Measurements from ENCODE around the gene C19orf81. TPM values are rescaled to one million over a fixed set of nuclear protein-coding genes. Genes with fewer than 3 reads are reported as not detected.

Gene C19orf81
- total and polyA plus RNA-seq, 9 of the 15 experiments (the other 6 are each of a cell fraction or from before 2014, with no cell fraction given), result 2.5 to 42.9 (median 33.0) TPM; not detected in 4

DNA sequence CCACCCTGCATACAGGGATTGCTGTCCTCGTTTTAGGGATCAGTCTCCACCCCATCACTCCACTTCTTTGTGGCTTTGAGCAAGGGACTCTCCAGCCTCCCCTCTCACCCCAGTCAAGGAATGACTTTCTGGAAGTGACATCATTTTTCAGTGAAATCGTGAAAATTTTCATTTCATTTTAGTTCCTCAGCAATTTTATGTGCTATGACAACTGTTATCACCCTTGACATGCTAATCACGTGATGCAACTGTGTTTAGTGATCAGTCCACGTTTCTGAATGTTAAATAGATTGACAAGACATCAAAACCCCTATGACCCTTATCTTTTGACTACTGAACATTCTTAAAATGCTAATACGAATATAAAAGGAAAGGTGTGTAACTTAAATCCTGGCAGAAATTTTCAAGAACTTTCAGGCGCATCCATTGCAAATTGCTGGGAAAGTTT lies 8.0 kb downstream of the C19orf81 start (continued):
- TF ChIP-seq POLR3A (IDR thresholded peaks at IDR 0.05; ENCODE audit: borderline replicate concordance, extremely low read depth, insufficient read depth, insufficient read length) (no peak), KDM4B (IDR thresholded peaks at IDR 0.05; ENCODE audit: borderline replicate concordance in 2 of 2, low read depth in 1 of 2) (no peak), MXI1 (IDR thresholded peaks at IDR 0.05; ENCODE audit: low read depth, low read length) (no peak), U2AF2 (optimal IDR thresholded peaks at IDR 0.05; ENCODE audit: low read depth, low read length) (no peak), NRF1 (conservative IDR thresholded peaks at IDR 0.05 in 1 of 2, IDR thresholded peaks at IDR 0.05 in 1 of 2) (no peak)
- TF ChIP-seq, protein P1, sequence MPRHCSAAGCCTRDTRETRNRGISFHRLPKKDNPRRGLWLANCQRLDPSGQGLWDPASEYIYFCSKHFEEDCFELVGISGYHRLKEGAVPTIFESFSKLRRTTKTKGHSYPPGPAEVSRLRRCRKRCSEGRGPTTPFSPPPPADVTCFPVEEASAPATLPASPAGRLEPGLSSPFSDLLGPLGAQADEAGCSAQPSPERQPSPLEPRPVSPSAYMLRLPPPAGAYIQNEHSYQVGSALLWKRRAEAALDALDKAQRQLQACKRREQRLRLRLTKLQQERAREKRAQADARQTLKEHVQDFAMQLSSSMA (CRISPR knock-in tag; IDR thresholded peaks at IDR 0.05), result no peak

DNA sequence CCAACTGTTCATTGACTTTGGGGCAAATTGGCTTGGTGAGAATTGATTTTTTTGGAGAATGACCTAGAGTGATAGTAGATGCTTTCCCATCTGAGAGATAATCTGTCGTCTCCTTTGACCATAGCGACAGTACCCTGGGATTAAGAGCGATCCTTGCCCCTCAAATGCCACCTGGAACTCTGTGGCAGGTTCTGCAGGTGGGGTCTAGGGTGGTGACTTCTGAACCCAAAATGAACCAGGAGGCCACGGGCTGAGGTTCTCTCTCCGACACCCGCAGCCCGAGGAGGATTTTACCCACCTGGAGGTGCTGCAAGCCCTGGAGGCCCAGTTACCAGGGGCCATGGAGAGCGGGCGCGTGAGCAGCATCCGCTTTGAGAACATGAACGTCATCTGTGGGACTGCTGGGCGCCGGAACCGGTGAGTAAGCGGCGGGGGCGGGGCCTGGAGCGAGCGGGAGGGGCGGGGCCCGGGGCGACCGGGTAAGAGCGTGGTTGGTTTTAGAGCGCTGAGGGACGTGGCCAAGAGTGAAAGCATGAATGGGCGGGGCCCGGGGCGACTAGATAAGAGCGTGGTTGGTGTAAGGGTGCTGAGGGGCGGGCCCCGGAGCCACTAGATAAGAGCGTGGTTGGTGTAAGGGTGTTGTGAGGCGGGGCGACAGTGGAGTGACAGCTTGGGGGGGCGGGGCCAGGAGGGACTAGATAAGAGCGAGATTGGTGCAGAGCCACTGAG lies 8.6 kb downstream of the C19orf81 start:
- Histone ChIP-seq H3K79me2 (ENCODE audit: control insufficient read depth, insufficient read depth, low read length) (peaks cover 14% of the 10 kb centered on the region; the same call in 2 of the 3 replicates), H3K4me2 (ENCODE audit: insufficient read depth, low read length) (peak overlapping the region; percentile 100), H3K27me3 (ENCODE audit: control insufficient read depth in 2 of 2, insufficient read depth in 2 of 2, low read length in 2 of 2) (no peaks in the 10 kb centered on the region; a peak in 1 of 5 replicates), H3K36me3 (ENCODE audit: control insufficient read depth, insufficient read depth, low read length) (no peaks in the 10 kb centered on the region), H3K27ac (ENCODE audit: extremely low read depth, low read depth, low read length) (peak overlapping the region; percentile 98), H3K9ac (ENCODE audit: insufficient read depth in 1 of 2, low read depth in 2 of 2, low read length in 2 of 2) (peak overlapping the region; percentile 99 to 100), H3K4me3 (peak overlapping the region; percentile 66), H3K9me1 (ENCODE audit: control insufficient read depth, insufficient read depth, low read length) (no peaks in the 10 kb centered on the region), H3K9me3 (replicated peaks; ENCODE audit: control insufficient read depth, insufficient read depth, low read depth, low read length) (no peaks in the 10 kb centered on the region), H2AFZ (ENCODE audit: low read depth, low read length) (peak overlapping the region; percentile 61), H4K20me1 (replicated peaks; ENCODE audit: control insufficient read depth, insufficient read depth, low read length) (peaks cover 3% of the 10 kb centered on the region; the same call in 1 of the 2 replicates), H3K4me1 (replicated peaks in 1 of 2; ENCODE audit: control insufficient read depth in 2 of 2, insufficient read depth in 2 of 2, low read length in 2 of 2) (peaks cover 20 to 51% of the 10 kb centered on the region in 2 experiments)
- POLR2A ChIA-PET, result no interaction called here
- peak; percentile 96 for FAIRE-seq
- WGBS (ENCODE audit: insufficient coverage, low coverage, missing lambda C conversion rate), result under 1% methylated on average over 23 of the region's 38 CpGs
- no TSS peak for BruUV-seq (replicated peaks)
- in situ Hi-C loops (cut with MboI) (no loop called here), intact Hi-C loops (cut with micrococcal nuclease) (loop anchor here (2.0 to 5.0 kb wide), 3 partner anchors 49 to 296 kb away; partner anchors contain the start of gene NR1H2)
- peak; percentile 96 to 100 (median 98) for DNase-seq (ENCODE audit: extremely low read depth in 1 of 4, low spot score in 3 of 4)
- CTCF ChIA-PET (ENCODE audit: low intra/inter-chr PET ratio), result interaction anchor here (1.1 to 1.9 kb wide), 2 partner anchors 50 to 121 kb away, joined by 5 to 11 read pairs; no protein-coding TSS in a partner anchor
- ATAC-seq, result peak; percentile 88
- TF ChIP-seq ZNF551 (CRISPR knock-in tag; IDR thresholded peaks at IDR 0.05) (no peak), CREB3L1 (IDR thresholded peaks at IDR 0.05; ENCODE audit: borderline replicate concordance, low read depth) (0 out of 2 replicates have a peak, but pooled peaks have one; percentile 6), HDAC1 (IDR thresholded peaks at IDR 0.05) (peak in 1 of 2 experiments; percentile 48; a peak in 1 of 4 replicates), ZNF644 (tag; IDR thresholded peaks at IDR 0.05; ENCODE audit: low read depth) (peak; percentile 25; the same call in 1 of the 2 replicates), PHF8 (IDR thresholded peaks at IDR 0.05; ENCODE audit: borderline replicate concordance, low read length) (peak; percentile 75), ZNF232 (CRISPR knock-in tag; IDR thresholded peaks at IDR 0.05) (peak; percentile 79; the same call in 1 of the 2 replicates), NUFIP1 (IDR thresholded peaks at IDR 0.05; ENCODE audit: partially characterized antibody) (no peak), CBX3 (IDR thresholded peaks at IDR 0.05; ENCODE audit: borderline replicate concordance in 1 of 2, low read length in 2 of 2) (no peak), NFRKB (IDR thresholded peaks at IDR 0.05; ENCODE audit: low read depth) (peak; percentile 89; the same call in 1 of the 2 replicates), PRMT5 (CRISPR knock-in tag; IDR thresholded peaks at IDR 0.05) (0 out of 2 replicates have a peak, but pooled peaks have one; percentile 75), POLR2AphosphoS5 (IDR thresholded peaks at IDR 0.05; ENCODE audit: control insufficient read depth, insufficient read depth, low read depth, low read length) (peak; percentile 90), MBD2 (IDR thresholded peaks at IDR 0.05; ENCODE audit: borderline replicate concordance, low read depth) (peak; percentile 48; the same call in 1 of the 2 replicates)

All from K562 (cell line).